Esophagus muscularis mucosa (tissue), 4 donors: ENCODE measurements around the gene ATP6V1C2. TPM values are rescaled to one million over a fixed set of nuclear protein-coding genes. Genes with fewer than 3 reads are reported as not detected.

Source experiments
- DNase-seq: peaks from one replicate; pipeline ENCODE4 v3.0.0-alpha.2; 2017; ENCODE audit errors: extremely low spot score
- H3K27ac ChIP-seq, 4 donors: fragments of 200-600 bp; sonication (generic); replicated peaks in 1 of 4; 1 replicate in 3 of 4; 2 replicates in 1 of 4; pipeline ENCODE4 v1.5.1; 2016 to 2019; ENCODE audit warnings: mild to moderate bottlenecking in 1 of 4
- H3K27me3 ChIP-seq, 4 donors: fragments of 200-600 bp; sonication (generic); one replicate each; pipeline versions ENCODE4 v1.5.1 to v1.6.0; 2016 to 2019
- H3K36me3 ChIP-seq, 4 donors: fragments of 200-600 bp; sonication (generic); one replicate each; pipeline ENCODE4 v1.5.1; 2016 to 2019
- H3K4me1 ChIP-seq, 4 donors: fragments of 200-600 bp; sonication (generic); one replicate each; pipeline ENCODE4 v1.5.1; 2016 to 2019
- H3K4me3 ChIP-seq, 4 donors: fragments of 200-600 bp; sonication (generic); 1 replicate in 2 of 4; 2 replicates in 2 of 4; pipeline ENCODE4 v1.5.1; 2016 to 2019; ENCODE audit warnings: mild to moderate bottlenecking in 4 of 4, moderate library complexity in 1 of 4
- H3K9me3 ChIP-seq, 4 donors: fragments of 200-600 bp; sonication (generic); 1 replicate in 3 of 4; 2 replicates in 1 of 4; pipeline ENCODE4 v1.5.1; 2016 to 2019
- EP300 ChIP-seq: sonication (generic); formaldehyde crosslinking; IDR thresholded peaks from one replicate; pipeline ENCODE4 v1.6.1; 2017; ENCODE audit warnings: antibody characterized with exemption
- POLR2A ChIP-seq: fragments of 450-650 bp; IDR thresholded peaks from one replicate; pipeline ENCODE4 v1.6.1; 2017; ENCODE audit warnings: antibody characterized with exemption, moderate library complexity, mild to moderate bottlenecking, low read depth
- POLR2AphosphoS5 ChIP-seq, 2 donors: sonication (generic); formaldehyde crosslinking; IDR thresholded peaks; one replicate each; pipeline ENCODE4 v1.6.1; 2017; ENCODE audit warnings: antibody characterized with exemption in 2 of 2
- WGBS: methylation state at CpG from one replicate; pipeline ENCODE4 v1.1.5; 2018; 5-methylcytosine and 5-hydroxymethylcytosine counted together
- intact Hi-C: fragments of 100-400 bp; cut with DNase I; formaldehyde crosslinking; loops from one replicate; pipeline ENCODE4 v1.15.1; 2023
- total RNA-seq, 4 donors: library from RNA; depleted of rRNA; stranded (reverse); fragments of >200 nt; gene quantifications; one replicate each; pipeline versions ENCODE4 v1.1.0 to v1.2.1, GENCODE V29; 2016
- TF ChIP-seq, protein P1 (sequence below), 3 experiments: fragments of 200-600 bp in 2 of 3; fragments of 450-650 bp in 1 of 3; sonication (generic) in 2 of 3; IDR thresholded peaks; one replicate each; pipeline ENCODE4 v1.5.1; 2017 to 2019; ENCODE audit warnings: antibody characterized with exemption in 3 of 3, mild to moderate bottlenecking in 2 of 3, moderate library complexity in 1 of 3

The ATP6V1C2 gene
- total RNA-seq, 4 donors from 2014 or later = 0.17 TPM; not detected in 3

DNA sequence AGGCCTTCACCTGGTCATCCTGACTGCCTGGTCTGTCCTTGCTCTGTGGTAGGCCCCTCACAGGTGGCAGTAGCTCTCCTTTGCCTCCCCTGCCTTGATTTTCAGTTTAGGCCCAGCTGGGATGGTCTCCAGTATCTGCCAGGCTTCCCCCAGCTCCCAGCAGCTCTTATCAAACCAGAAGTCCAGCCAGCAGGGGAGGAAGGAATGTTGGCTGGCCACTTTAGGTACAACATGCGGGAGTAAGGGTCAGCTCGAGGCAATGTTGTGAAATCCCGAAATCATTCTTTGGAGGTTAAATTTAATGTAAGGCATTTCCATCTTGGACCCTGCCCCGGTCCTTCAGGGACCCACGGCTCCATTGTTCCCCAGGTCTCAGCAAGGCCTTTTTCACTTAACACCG is 16.8 kb downstream of the ATP6V1C2 start:
- TF ChIP-seq POLR2AphosphoS5 (IDR thresholded peaks at IDR 0.05) = no peak
- TF ChIP-seq POLR2A = no peak
- TF ChIP-seq EP300 = no peak
- TF ChIP-seq, protein P1, sequence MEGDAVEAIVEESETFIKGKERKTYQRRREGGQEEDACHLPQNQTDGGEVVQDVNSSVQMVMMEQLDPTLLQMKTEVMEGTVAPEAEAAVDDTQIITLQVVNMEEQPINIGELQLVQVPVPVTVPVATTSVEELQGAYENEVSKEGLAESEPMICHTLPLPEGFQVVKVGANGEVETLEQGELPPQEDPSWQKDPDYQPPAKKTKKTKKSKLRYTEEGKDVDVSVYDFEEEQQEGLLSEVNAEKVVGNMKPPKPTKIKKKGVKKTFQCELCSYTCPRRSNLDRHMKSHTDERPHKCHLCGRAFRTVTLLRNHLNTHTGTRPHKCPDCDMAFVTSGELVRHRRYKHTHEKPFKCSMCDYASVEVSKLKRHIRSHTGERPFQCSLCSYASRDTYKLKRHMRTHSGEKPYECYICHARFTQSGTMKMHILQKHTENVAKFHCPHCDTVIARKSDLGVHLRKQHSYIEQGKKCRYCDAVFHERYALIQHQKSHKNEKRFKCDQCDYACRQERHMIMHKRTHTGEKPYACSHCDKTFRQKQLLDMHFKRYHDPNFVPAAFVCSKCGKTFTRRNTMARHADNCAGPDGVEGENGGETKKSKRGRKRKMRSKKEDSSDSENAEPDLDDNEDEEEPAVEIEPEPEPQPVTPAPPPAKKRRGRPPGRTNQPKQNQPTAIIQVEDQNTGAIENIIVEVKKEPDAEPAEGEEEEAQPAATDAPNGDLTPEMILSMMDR (IDR thresholded peaks at IDR 0.05) = no peak
- 84% methylated on average over 4 of the region's 6 CpGs for WGBS
- intact Hi-C loops = no loop called here
- Histone ChIP-seq H3K9me3 (no peaks in the 10 kb centered on the region), H3K4me3 (no peak overlapping the region), H3K27ac (no peak overlapping the region), H3K27me3 (peaks cover 0 to 5% (median 0%) of the 10 kb centered on the region in 4 donors), H3K36me3 (no peaks in the 10 kb centered on the region), H3K4me1 (no peaks in the 10 kb centered on the region)
- DNase-seq = no peak

DNA sequence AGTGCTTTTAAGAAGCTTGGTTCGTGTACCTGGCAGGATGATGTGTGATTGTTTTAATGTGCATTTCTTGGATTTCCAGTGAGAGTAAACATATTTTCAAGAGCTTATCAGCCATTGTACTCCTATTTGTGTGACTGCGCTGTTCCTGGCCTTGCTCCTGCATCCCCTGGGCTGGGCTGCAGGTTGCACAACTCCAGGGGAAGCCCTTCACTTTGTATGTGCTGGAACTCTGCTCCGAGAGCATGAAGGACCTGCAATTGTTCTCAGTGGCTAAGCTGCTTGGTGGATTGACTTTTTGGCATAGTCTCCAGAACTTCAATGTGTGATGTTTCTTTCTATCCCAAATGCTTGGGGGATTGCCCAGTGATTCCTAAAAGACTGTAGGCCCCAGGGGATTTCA is 18.8 kb downstream of the ATP6V1C2 start:
- 78% methylated on average over 2 of the region's 3 CpGs for WGBS
- Histone ChIP-seq H3K4me3 (no peak overlapping the region), H3K9me3 (no peaks in the 10 kb centered on the region), H3K27ac (no peak overlapping the region), H3K27me3 (peaks cover 0 to 2% (median 0%) of the 10 kb centered on the region in 4 donors), H3K4me1 (no peaks in the 10 kb centered on the region), H3K36me3 (no peaks in the 10 kb centered on the region)
- TF ChIP-seq POLR2AphosphoS5 (IDR thresholded peaks at IDR 0.05) (no peak), POLR2A (no peak), EP300 (no peak)
- TF ChIP-seq, protein P1 (IDR thresholded peaks at IDR 0.05) = no peak
- intact Hi-C loops = no loop called here
- no peak for DNase-seq

DNA sequence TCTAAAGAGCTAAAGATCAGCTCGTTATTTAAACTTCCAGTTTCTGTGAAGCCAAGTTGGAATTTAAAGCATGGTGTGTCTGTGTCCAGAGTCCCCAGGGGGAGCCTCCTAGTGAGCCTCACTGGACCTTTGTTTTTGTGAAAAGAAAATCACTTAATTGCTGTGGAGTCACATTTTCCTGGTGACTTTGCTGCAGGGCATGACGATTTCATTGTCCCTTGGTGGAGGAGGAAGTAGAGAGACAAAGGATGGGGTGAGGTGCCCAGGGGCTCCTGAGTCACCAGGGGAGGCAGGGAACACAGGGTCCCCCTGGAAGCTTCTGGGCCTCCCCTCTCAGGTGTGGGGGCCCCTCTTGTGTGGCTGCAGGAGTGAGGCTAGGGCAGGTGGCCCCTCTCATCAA is 19.7 kb downstream of the ATP6V1C2 start:
- no peaks in the 10 kb centered on the region for H3K9me3 ChIP-seq
- TF ChIP-seq, protein P1 (IDR thresholded peaks at IDR 0.05) = no peak
- TF ChIP-seq POLR2AphosphoS5 (IDR thresholded peaks at IDR 0.05) (no peak), POLR2A (no peak), EP300 (no peak)
- intact Hi-C loops = no loop called here
- H3K27ac ChIP-seq = no peak overlapping the region
- no peaks in the 10 kb centered on the region for H3K27me3 ChIP-seq
- 63% methylated on average over 2 of the region's 2 CpGs for WGBS
- no peaks in the 10 kb centered on the region for H3K36me3 ChIP-seq
- DNase-seq = no peak
- H3K4me3 ChIP-seq = no peak overlapping the region
- H3K4me1 ChIP-seq = no peaks in the 10 kb centered on the region

DNA sequence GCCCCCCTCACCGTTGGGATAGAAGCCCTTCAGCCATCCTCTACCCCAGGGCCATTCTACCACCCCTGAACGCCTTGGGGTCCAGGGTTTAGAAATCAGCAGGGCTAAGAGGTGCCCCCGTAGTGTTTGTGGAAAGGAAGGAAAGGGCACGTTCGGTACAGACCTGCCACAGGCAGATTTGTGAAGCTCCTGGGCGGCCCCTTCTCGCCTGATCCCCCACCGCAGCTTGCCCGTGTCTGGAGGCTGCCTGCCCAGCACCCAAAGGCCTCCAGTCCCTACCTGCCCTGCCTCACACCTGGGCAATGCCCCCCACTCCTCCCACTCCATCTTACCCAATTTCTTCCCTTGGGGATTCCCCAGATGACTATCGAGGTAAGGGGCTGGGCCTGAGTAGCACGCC is 21.2 kb downstream of the ATP6V1C2 start:
- WGBS = 81% methylated on average over 10 of the region's 11 CpGs
- no peaks in the 10 kb centered on the region for H3K4me1 ChIP-seq
- no peaks in the 10 kb centered on the region for H3K27me3 ChIP-seq
- DNase-seq = no peak
- H3K9me3 ChIP-seq = no peaks in the 10 kb centered on the region
- no peak overlapping the region for H3K4me3 ChIP-seq
- TF ChIP-seq POLR2AphosphoS5 (IDR thresholded peaks at IDR 0.05) (no peak), POLR2A (no peak), EP300 (no peak)
- TF ChIP-seq, protein P1 (IDR thresholded peaks at IDR 0.05) = no peak
- H3K27ac ChIP-seq = no peak overlapping the region
- intact Hi-C loops = no loop called here
- H3K36me3 ChIP-seq = no peaks in the 10 kb centered on the region

DNA sequence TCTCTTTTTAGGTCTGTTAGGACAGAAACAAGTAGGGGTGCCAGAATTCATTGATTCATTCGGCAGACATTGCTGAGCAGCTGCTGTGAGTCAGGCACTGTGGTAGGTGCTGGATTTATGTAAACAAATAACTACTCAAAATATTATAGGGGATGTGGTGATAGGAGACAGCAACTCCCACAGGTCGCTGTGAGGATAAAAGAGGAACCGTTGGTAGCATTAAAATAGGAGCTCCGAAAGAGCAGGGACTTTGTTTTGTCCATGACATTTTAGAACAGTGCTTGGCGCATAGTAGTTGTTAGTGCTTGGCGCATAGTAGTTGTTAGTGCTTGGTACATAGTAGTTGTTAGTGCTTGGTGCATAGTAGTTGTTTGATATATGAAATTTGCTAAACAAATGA is 29.2 kb downstream of the ATP6V1C2 start:
- H3K4me3 ChIP-seq = no peak overlapping the region
- no peaks in the 10 kb centered on the region for H3K36me3 ChIP-seq
- peaks cover 0 to 7% (median 0%) of the 10 kb centered on the region in 4 donors for H3K27me3 ChIP-seq
- H3K4me1 ChIP-seq = no peaks in the 10 kb centered on the region
- DNase-seq = no peak
- TF ChIP-seq, protein P1 (IDR thresholded peaks at IDR 0.05) = no peak
- TF ChIP-seq POLR2A (no peak), EP300 (no peak)
- 77% methylated on average over 6 of the region's 6 CpGs for WGBS
- no peak overlapping the region for H3K27ac ChIP-seq
- intact Hi-C loops = no loop called here
- no peaks in the 10 kb centered on the region for H3K9me3 ChIP-seq
